A549 (cell line): ENCODE data around the gene RELL2. TPM values are rescaled to one million over a fixed set of nuclear protein-coding genes. Genes with fewer than 3 reads are reported as not detected.

Experiments used
- ATAC-seq, 2 experiments: fragments of 200-7000 bp in 1 of 2; fragments of >200 bp in 1 of 2; cut with Nextera tagmentation in 1 of 2; cut with Tn5 transposase in 1 of 2; 3 replicates each; pipeline versions ENCODE4 v1.8.0 to v1.9.1; 2018 to 2020; ENCODE audit warnings: mild to moderate bottlenecking in 1 of 2, moderate library complexity in 1 of 2
- CTCF ChIA-PET: fragments of 300-600 bp; sonication (Branson Sonifier 250); formaldehyde crosslinking; extraction: SDS; loops from one replicate; lab custom pipeline; 2021; ENCODE audit warnings: antibody characterized with exemption, inconsistent platforms; lab: Yijun Ruan, JAX
- POLR2A ChIA-PET: fragments of 350-600 bp; formaldehyde crosslinking; extraction: SDS; loops from one replicate; lab custom pipeline; 2021; ENCODE audit warnings: antibody characterized with exemption, inconsistent platforms; lab: Yijun Ruan, JAX
- DNase-seq, 2 experiments: peaks; one replicate each; pipeline versions ENCODE4 v3.0.0 to v3.0.0-alpha.2; 2011 to 2016; ENCODE audit warnings: low read depth in 1 of 2, low spot score in 1 of 2
- FAIRE-seq: peaks from 2 replicates; lab custom pipeline; 2011; peaks lifted over from hg19 to GRCh38; lab: Jason Lieb, UNC
- H3K27ac ChIP-seq, 2 experiments: fragments of >200 bp; sonication (Bioruptor Twin); formaldehyde crosslinking; 3 replicates each; pipeline ENCODE4 v1.5.1; 2016 to 2017
- H3K4me1 ChIP-seq: fragments of >200 bp; sonication (Bioruptor Twin); formaldehyde crosslinking; 3 replicates; pipeline ENCODE4 v1.6.1; 2016
- H3K4me2 ChIP-seq: fragments of >200 bp; sonication (Bioruptor Twin); formaldehyde crosslinking; 3 replicates; pipeline ENCODE4 v1.6.1; 2016
- H3K4me3 ChIP-seq: fragments of >200 bp; sonication (Bioruptor Twin); formaldehyde crosslinking; 3 replicates; pipeline ENCODE4 v1.5.1; 2016
- H3K9me3 ChIP-seq: fragments of >200 bp; sonication (Bioruptor Twin); formaldehyde crosslinking; 3 replicates; pipeline ENCODE4 v1.6.1; 2016
- BHLHE40 ChIP-seq: IDR thresholded peaks from 2 replicates; pipeline ENCODE4 v1.6.1; 2012; ENCODE audit warnings: low read depth, low read length, inconsistent platforms
- CBX2 ChIP-seq: fragments of 200-600 bp; sonication (generic); IDR thresholded peaks from 2 replicates; pipeline ENCODE4 v1.6.1; 2016; ENCODE audit warnings: low read depth, mild to moderate bottlenecking, borderline replicate concordance
- EP300 ChIP-seq, 2 experiments: fragments of >200 bp; sonication (Bioruptor Twin); formaldehyde crosslinking; IDR thresholded peaks; 2 replicates in 1 of 2; 3 replicates in 1 of 2; pipeline ENCODE4 v1.6.1; 2016 to 2017
- FOSB ChIP-seq: fragments of 250-450 bp; sonication (Bioruptor Pico); IDR thresholded peaks from 2 replicates; pipeline ENCODE4 v1.5.0; 2020; ENCODE audit warnings: mild to moderate bottlenecking, moderate library complexity
- FOSL2 ChIP-seq, 2 experiments: fragments of 450-650 bp in 1 of 2; fragments of >200 bp in 1 of 2; sonication (Bioruptor Twin) in 1 of 2; formaldehyde crosslinking; IDR thresholded peaks; 2 replicates each; pipeline versions ENCODE4 v1.5.0 to v1.6.1; 2016 to 2020; ENCODE audit warnings: mild to moderate bottlenecking in 1 of 2, moderate library complexity in 1 of 2
- GATA3 ChIP-seq: IDR thresholded peaks from 2 replicates; pipeline ENCODE4 v1.6.1; 2012; ENCODE audit warnings: borderline replicate concordance
- HEYL ChIP-seq: fragments of 250-450 bp; sonication (Bioruptor Pico); IDR thresholded peaks from 2 replicates; pipeline ENCODE4 v1.8.0; 2021; ENCODE audit warnings: mild to moderate bottlenecking, moderate library complexity
- HOXA7 ChIP-seq: fragments of 250-450 bp; sonication (Bioruptor Pico); IDR thresholded peaks from 2 replicates; pipeline ENCODE4 v1.5.0; 2020; ENCODE audit warnings: mild to moderate bottlenecking, moderate library complexity
- JUN ChIP-seq, 2 experiments: fragments of >200 bp; sonication (Bioruptor Twin); formaldehyde crosslinking; IDR thresholded peaks; 2 replicates in 1 of 2; 3 replicates in 1 of 2; pipeline ENCODE4 v1.6.1; 2016 to 2017
- MAFK ChIP-seq: fragments of 450-650 bp; IDR thresholded peaks from 2 replicates; pipeline ENCODE4 v1.6.1; 2014; ENCODE audit not compliant: partially characterized antibody
- MAZ ChIP-seq: fragments of 150-350 bp; IDR thresholded peaks from 2 replicates; pipeline ENCODE4 v1.6.1; 2014; ENCODE audit warnings: antibody characterized with exemption, low read depth, low read length, borderline replicate concordance
- MYC ChIP-seq: IDR thresholded peaks from 2 replicates; pipeline ENCODE4 v1.6.1; 2012; ENCODE audit warnings: mild to moderate bottlenecking, inconsistent platforms, low read length, improper control_type of control experiment, borderline replicate concordance
- NR3C1 ChIP-seq: fragments of >200 bp; sonication (Bioruptor Twin); formaldehyde crosslinking; IDR thresholded peaks from 3 replicates; pipeline ENCODE4 v1.6.1; 2017
- SMC3 ChIP-seq: fragments of >200 bp; sonication (Bioruptor Twin); formaldehyde crosslinking; IDR thresholded peaks from 3 replicates; pipeline ENCODE4 v1.6.1; 2018; ENCODE audit warnings: inconsistent platforms
- ZFP36 ChIP-seq: fragments of 450-650 bp; IDR thresholded peaks from 2 replicates; pipeline ENCODE4 v1.6.1; 2014; ENCODE audit warnings: borderline replicate concordance; ENCODE audit not compliant: partially characterized antibody
- ZNF302 ChIP-seq: fragments of 250-450 bp; sonication (Bioruptor Pico); IDR thresholded peaks from 2 replicates; pipeline ENCODE4 v1.9.0; 2021; ENCODE audit warnings: inconsistent platforms, mild to moderate bottlenecking, moderate library complexity
- ZSCAN20 ChIP-seq: fragments of 250-450 bp; sonication (Bioruptor Pico); IDR thresholded peaks from 2 replicates; pipeline ENCODE4 v1.8.0; 2022; ENCODE audit warnings: mild to moderate bottlenecking, moderate library complexity
- WGBS: methylation state at CpG from one replicate; pipeline ENCODE4 v1.1.6; 2017; ENCODE audit errors: missing lambda C conversion rate; 5-methylcytosine and 5-hydroxymethylcytosine counted together
- polyA plus RNA-seq, 4 experiments: library from polyadenylated mRNA; depleted of rRNA in 3 of 4; stranded (reverse); fragments of >200 nt; fragmentation: RNase III in 1 of 4; extraction: RNeasy Plus Mini Kit Qiagen cat#74134 plus additional on column Dnase treatment in 1 of 4; gene quantifications; 2 replicates in 3 of 4; 3 replicates in 1 of 4; pipeline ENCODE4 v1.2.3, GENCODE V29; 2011 to 2017
- TF ChIP-seq, protein P1 (sequence below): fragments of 150-350 bp; IDR thresholded peaks from 2 replicates; pipeline ENCODE4 v1.6.1; 2014; ENCODE audit warnings: low read depth, mild to moderate bottlenecking, low read length
- TF ChIP-seq, protein P2 (sequence below): IDR thresholded peaks from 2 replicates; pipeline ENCODE4 v1.6.1; 2012
- TF ChIP-seq, protein P3 (sequence below): fragments of 250-450 bp; sonication (Bioruptor Pico); IDR thresholded peaks from 2 replicates; pipeline ENCODE4 v1.5.0; 2021; ENCODE audit warnings: mild to moderate bottlenecking, moderate library complexity, borderline replicate concordance
- TF ChIP-seq, protein P4 (sequence below): IDR thresholded peaks from 2 replicates; pipeline ENCODE4 v1.6.1; 2012; ENCODE audit warnings: low read depth, borderline replicate concordance

The RELL2 gene
- polyA plus RNA-seq, 2 of the 4 experiments (the other 2 are of a cell fraction) = 3.6 to 6.5 TPM

DNA sequence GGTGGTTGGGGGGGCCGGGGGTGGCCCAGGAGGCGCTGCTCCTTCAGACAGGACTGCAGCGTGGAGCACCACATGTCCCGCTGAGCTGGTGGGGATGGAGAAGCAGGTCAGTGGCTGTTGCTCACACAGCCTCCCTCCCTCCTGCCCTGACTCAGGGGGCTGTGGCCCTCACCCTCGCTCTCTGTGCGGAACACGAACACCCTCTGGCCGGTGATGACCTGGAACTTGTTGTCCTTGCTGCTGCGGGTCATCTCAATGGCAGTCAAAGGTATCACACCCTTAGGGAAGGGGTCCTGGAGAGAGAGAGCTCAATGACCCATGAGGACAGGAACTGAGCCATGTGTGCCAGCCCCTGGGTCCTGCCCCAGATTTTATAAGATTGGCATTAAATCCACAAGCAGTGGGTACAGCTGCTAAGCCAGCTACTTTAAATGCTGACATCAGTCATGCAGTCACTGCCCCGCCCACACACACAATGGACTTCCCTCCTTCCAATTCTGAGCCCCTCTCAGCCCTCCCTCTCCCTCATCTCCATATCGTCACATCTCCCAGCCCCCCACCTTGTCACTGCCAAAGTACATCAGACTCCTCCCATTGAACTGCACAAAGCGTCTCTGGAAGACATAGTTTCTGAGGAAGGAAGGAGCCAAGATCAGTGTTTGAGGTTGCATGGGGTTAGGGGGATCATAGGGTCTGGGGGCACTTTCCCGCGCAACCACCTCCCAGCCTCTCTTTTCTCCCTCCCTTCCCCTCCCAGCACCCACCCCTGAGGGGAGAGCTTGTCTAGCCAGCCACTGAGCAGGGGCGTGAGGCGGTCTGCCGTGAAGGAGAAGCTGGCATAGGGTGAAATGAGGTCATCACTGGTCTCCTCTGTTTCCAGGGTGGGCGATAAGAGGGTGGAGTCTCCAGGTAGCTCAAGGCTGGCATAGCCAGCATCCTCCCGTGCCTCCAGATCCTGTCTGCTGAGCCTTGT lies 36.3 kb downstream of the RELL2 start:
- no peak overlapping the region for H3K4me3 ChIP-seq
- no peak overlapping the region for H3K27ac ChIP-seq
- H3K9me3 ChIP-seq = no peaks in the 10 kb centered on the region
- WGBS = 86% methylated on average over 16 of the region's 19 CpGs
- H3K4me1 ChIP-seq = no peaks in the 10 kb centered on the region
- FAIRE-seq (no peak), ATAC-seq (no peak), DNase-seq (no peak)
- H3K4me2 ChIP-seq = no peak overlapping the region
- CTCF ChIA-PET = interaction anchor here (0.7 to 11.0 kb wide), 6 partner anchors 8 to 288 kb away, joined by 3 to 120 read pairs (median 4); partner anchors contain the start of gene DIAPH1
- POLR2A ChIA-PET = no interaction called here
- TF ChIP-seq EP300 (IDR thresholded peaks at IDR 0.05) (no peak), GATA3 (no peak), JUN (IDR thresholded peaks at IDR 0.05) (no peak), MYC (no peak), ZFP36 (no peak), FOSB (CRISPR knock-in tag) (no peak), MAFK (no peak), MAZ (no peak), ZNF302 (CRISPR knock-in tag) (no peak), NR3C1 (no peak), HOXA7 (CRISPR knock-in tag) (no peak), FOSL2 (IDR thresholded peaks at IDR 0.05) (no peak), FOSL2 (CRISPR knock-in tag; IDR thresholded peaks at IDR 0.05) (no peak), BHLHE40 (no peak), CBX2 (no peak)
- TF ChIP-seq, protein P1, sequence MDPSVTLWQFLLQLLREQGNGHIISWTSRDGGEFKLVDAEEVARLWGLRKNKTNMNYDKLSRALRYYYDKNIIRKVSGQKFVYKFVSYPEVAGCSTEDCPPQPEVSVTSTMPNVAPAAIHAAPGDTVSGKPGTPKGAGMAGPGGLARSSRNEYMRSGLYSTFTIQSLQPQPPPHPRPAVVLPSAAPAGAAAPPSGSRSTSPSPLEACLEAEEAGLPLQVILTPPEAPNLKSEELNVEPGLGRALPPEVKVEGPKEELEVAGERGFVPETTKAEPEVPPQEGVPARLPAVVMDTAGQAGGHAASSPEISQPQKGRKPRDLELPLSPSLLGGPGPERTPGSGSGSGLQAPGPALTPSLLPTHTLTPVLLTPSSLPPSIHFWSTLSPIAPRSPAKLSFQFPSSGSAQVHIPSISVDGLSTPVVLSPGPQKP = no peak
- TF ChIP-seq, protein P2, sequence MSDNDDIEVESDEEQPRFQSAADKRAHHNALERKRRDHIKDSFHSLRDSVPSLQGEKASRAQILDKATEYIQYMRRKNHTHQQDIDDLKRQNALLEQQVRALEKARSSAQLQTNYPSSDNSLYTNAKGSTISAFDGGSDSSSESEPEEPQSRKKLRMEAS = no peak

DNA sequence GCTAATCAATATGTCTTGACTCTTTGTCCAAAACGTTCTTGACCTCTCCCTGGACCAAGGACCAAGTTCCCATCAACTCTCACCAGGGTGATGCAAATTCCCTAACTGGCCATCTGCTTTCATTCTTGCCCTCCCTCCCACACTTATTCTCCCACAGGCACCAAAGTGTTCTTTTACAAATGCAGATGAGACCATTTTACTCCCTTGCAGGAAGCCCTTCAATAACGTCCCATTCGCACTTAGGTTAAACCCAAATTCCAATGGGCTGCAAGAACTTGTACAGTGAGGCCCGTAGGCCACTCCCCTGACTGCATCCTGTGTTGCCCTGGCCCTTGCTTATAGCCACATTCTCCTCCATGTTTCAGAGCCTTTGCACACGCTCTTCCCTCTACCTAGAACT lies 38.0 kb downstream of the RELL2 start:
- DNase-seq (no peak), FAIRE-seq (no peak), ATAC-seq (no peak)
- Histone ChIP-seq H3K4me2 (no peak overlapping the region), H3K27ac (no peak overlapping the region), H3K4me1 (no peaks in the 10 kb centered on the region), H3K9me3 (no peaks in the 10 kb centered on the region), H3K4me3 (no peak overlapping the region)
- POLR2A ChIA-PET = no interaction called here
- TF ChIP-seq, protein P3, sequence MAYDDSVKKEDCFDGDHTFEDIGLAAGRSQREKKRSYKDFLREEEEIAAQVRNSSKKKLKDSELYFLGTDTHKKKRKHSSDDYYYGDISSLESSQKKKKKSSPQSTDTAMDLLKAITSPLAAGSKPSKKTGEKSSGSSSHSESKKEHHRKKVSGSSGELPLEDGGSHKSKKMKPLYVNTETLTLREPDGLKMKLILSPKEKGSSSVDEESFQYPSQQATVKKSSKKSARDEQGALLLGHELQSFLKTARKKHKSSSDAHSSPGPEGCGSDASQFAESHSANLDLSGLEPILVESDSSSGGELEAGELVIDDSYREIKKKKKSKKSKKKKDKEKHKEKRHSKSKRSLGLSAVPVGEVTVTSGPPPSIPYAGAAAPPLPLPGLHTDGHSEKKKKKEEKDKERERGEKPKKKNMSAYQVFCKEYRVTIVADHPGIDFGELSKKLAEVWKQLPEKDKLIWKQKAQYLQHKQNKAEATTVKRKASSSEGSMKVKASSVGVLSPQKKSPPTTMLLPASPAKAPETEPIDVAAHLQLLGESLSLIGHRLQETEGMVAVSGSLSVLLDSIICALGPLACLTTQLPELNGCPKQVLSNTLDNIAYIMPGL (CRISPR knock-in tag) = no peak
- CTCF ChIA-PET = interaction anchor here (0.6 to 11.0 kb wide), 2 partner anchors 20 to 43 kb away, joined by 3 to 120 read pairs; no protein-coding TSS in a partner anchor
- WGBS = 79% methylated on average over 5 of the region's 5 CpGs

DNA sequence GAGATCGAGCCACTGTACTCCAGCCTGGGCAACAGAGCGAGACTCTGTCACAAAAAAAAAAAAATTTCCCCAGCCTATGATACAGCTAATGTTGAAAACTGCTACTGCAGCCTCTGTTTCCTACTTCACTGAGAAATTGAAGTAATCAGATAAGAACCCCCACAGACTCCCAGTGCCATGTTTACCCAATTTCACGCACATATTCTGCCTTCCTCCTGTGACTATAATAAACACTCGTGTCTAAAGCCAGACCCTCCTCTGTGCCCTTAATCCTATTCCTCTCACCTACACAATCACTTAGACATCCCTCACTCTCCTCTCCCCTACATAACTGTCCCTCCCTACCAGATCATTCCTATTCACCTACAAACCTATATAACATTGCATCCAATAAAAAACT lies 38.9 kb downstream of the RELL2 start:
- CTCF ChIA-PET = interaction anchor here (1.3 to 3.2 kb wide), 4 partner anchors 11 to 285 kb away, joined by 4 to 16 read pairs (median 10); no protein-coding TSS in a partner anchor
- no peak for DNase-seq
- no peaks in the 10 kb centered on the region for H3K9me3 ChIP-seq
- POLR2A ChIA-PET = no interaction called here
- TF ChIP-seq, protein P4, sequence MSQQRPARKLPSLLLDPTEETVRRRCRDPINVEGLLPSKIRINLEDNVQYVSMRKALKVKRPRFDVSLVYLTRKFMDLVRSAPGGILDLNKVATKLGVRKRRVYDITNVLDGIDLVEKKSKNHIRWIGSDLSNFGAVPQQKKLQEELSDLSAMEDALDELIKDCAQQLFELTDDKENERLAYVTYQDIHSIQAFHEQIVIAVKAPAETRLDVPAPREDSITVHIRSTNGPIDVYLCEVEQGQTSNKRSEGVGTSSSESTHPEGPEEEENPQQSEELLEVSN = no peak
- TF ChIP-seq SMC3 = no peak
- TF ChIP-seq HEYL (CRISPR knock-in tag) = no peak
- no peak for TF ChIP-seq ZSCAN20
- FAIRE-seq = no peak
- no peak overlapping the region for H3K4me2 ChIP-seq
- no peak overlapping the region for H3K4me3 ChIP-seq
- peaks cover 2% of the 10 kb centered on the region for H3K4me1 ChIP-seq
- H3K27ac ChIP-seq = no peak overlapping the region
- no peak for ATAC-seq
- WGBS = 98% methylated on average over 4 of the region's 4 CpGs
